NB4 (cell line): ENCODE results near the gene FGD3.
A peak's percentile ranks its signal among the peaks of the same experiment; 100 is the strongest.
"Not testable (repeated sequence)": the region's sequence is repeated elsewhere in the genome, so short reads cannot be mapped to it uniquely, and the experiment has no call there.

Experiments used
- DNase-seq: peaks from one replicate; pipeline ENCODE4 v3.0.0; 2010; ENCODE audit warnings: low read depth
- H3K4me3 ChIP-seq: one replicate; pipeline ENCODE4 v1.5.1; 2011; ENCODE audit warnings: mild to moderate bottlenecking, low read depth, low read length, moderate library complexity
- CTCF ChIP-seq: IDR thresholded peaks from one replicate; pipeline ENCODE4 v1.5.1; 2012; ENCODE audit warnings: low read depth, low read length
- MAX ChIP-seq: IDR thresholded peaks from 2 replicates; pipeline ENCODE4 v1.6.1; 2011; ENCODE audit warnings: low read depth, low read length
- MYC ChIP-seq: IDR thresholded peaks from 2 replicates; pipeline ENCODE4 v1.6.1; 2011; ENCODE audit warnings: low read depth, low read length
- POLR2A ChIP-seq: IDR thresholded peaks from 2 replicates; pipeline ENCODE4 v1.6.1; 2011; ENCODE audit warnings: mild to moderate bottlenecking; ENCODE audit not compliant: insufficient read length; ENCODE audit errors: extremely low read depth

FGD3 gene

GRCh38 chr9:92986176-92987119 is 39.1 kb downstream of the FGD3 start:
- peak; percentile 62 for DNase-seq
- TF ChIP-seq MAX = no peak
- TF ChIP-seq CTCF = peak; percentile 74
- no peak for TF ChIP-seq MYC
- no peak overlapping the region for H3K4me3 ChIP-seq

- no peak for DNase-seq
- no peak overlapping the region for H3K4me3 ChIP-seq
- TF ChIP-seq MAX = no peak
- TF ChIP-seq POLR2A = no peak
- TF ChIP-seq CTCF = no peak
- no peak for TF ChIP-seq MYC
Observed at GRCh38 chr9:92988215-92988768, 41.0 kb downstream of the FGD3 start.

- no peak for DNase-seq
- H3K4me3 ChIP-seq = no peak overlapping the region
- no peak for TF ChIP-seq POLR2A
- no peak for TF ChIP-seq MYC
- TF ChIP-seq CTCF = no peak
- TF ChIP-seq MAX = no peak
Observed at GRCh38 chr9:92989561-92989960, 42.2 kb downstream of the FGD3 start.

- TF ChIP-seq POLR2A = no peak
- TF ChIP-seq MYC = no peak
- TF ChIP-seq CTCF = no peak
- TF ChIP-seq MAX = no peak
- DNase-seq = no peak
- no peak overlapping the region for H3K4me3 ChIP-seq
Observed at GRCh38 chr9:92990461-92990860, 43.1 kb downstream of the FGD3 start.

GRCh38 chr9:92992549-92992948 is 45.2 kb downstream of the FGD3 start:
- no peak for DNase-seq
- no peak overlapping the region for H3K4me3 ChIP-seq
- no peak for TF ChIP-seq CTCF

- DNase-seq = not testable (repeated sequence)
Observed at GRCh38 chr9:92998871-92999270, 51.5 kb downstream of the FGD3 start.

More at GRCh38 chr9:92998871-92999270, 51.5 kb downstream of the FGD3 start:
- H3K4me3 ChIP-seq = not testable (repeated sequence)
